Forelimb muscle (tissue), 1 donor: ENCODE results near the gene LAMP2. TPM values are rescaled to one million over a fixed set of nuclear protein-coding genes. Genes with fewer than 3 reads are reported as not detected.

ENCODE experiments used
- DNase-seq: peaks from one replicate; pipeline ENCODE4 v3.0.0-alpha.2; 2013; ENCODE audit warnings: low read depth
- polyA plus RNA-seq: library from polyadenylated mRNA; unstranded; fragments of 120-200 nt; gene quantifications from one replicate; pipeline ENCODE4 v1.2.1, GENCODE V29; 2013; ENCODE audit not compliant: insufficient read length

Gene LAMP2
- polyA plus RNA-seq, 1 donor = 131 TPM

DNA sequence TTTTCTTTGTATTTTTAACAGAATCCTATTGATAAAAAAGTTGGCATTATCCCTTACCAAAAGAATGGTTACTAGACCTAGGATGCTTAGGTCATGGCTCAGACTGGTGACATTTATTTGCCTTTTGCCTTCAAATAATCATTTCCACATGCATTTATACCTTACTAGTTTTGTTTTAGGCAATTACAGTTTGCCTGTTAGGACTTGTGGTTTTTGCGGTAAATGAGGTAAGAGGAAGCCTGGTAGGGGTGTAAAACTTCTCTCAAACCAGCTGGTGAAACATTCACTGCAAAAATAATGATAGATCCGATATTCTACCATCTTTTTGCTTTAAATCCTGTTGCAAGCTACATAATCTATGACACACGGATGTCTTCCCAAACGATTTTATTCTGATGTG lies 12.1 kb downstream of the LAMP2 start:
- no peak for DNase-seq

DNA sequence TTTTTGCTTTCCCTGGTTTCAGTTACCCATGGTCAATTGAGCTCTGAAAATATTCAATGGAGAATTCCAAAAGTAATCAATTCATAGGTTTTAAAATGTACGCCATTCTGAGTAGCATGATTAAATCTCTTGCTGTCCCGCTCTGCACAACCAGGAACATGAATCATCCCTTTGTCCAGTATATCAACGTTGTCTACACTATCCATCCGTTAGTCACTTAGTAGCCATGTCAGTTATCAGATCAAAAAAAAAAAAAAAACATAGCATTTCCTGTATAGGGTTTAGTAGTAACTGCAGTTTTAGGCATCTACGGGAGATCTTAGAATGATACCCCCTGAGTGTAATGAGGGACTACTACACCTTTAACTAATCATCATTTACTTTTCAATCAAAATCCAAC lies 15.1 kb downstream of the LAMP2 start:
- DNase-seq = no peak

DNA sequence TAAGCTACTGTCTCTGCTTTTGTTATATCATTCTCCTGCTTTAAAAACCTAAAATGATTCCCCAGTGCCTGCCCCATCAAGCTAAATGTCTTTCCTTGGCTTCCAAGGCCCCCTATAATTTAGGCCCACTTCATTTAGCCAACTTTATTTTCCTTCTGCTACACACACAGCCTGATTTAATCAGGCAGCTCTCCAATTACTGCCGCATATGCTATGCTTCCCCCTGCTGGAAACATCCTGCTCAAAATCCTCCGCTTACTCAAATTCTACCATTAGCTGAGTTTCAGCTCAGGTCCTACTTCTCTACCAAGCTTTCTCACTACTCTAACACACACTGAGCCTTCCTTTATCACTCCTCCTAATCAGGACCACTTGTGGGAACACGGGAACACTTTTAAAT lies 17.0 kb downstream of the LAMP2 start:
- DNase-seq = no peak

DNA sequence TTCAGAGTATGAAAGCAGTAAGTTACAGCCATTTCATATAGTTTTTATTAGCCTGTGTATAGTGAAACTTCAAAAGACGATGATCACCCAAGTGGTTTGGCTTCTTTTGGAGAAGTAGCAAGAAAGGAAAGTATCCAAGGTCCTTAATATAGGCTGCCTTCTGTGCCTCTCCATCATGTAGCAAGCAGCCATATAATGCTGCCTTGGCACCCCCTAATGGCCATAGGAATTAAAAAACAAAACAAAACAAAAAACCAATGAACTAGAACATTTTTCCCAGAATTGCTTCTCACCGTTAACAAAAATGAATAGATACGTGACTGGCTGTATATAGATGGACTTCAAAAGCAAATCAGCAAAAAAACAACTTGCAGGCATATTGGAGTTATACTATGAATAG lies 18.9 kb downstream of the LAMP2 start:
- no peak for DNase-seq

DNA sequence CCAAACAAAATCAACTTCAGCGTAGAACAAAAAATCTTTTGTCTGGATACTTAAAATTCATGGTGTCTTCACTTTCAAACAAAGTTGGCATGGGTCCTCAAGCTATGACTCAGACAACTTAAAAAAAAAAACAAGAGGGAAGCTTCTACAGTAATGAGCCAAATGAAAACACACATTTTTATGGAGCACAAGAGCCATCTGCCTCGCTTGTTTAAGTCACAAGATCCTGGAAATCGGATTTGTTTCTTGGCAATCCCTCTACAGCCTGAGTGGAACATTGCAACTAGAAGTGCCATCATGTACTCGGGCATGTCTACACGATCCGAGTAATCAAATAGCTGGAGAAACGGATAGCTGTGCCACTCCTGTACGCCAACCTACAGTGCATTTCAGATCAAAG lies 22.6 kb downstream of the LAMP2 start:
- no peak for DNase-seq

DNA sequence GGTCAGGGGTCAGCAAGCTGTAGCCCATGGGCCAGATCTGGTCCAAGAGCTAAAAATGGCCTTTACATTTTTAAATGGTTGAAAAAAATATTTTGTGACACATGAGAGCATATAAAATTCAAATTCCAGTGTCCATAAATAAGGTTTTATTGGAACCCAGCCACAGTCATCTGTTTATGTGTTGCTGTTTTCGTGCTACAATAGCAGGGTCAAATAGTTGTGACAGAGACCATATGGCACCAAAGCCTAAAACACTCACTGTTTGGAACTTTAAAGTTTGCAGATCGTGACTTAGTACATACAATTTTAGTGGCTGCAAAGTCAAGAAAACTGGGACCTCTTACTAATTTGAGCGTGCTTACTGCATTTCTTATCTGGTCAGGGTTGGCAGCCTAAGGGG lies 29.2 kb downstream of the LAMP2 start:
- DNase-seq = no peak

DNA sequence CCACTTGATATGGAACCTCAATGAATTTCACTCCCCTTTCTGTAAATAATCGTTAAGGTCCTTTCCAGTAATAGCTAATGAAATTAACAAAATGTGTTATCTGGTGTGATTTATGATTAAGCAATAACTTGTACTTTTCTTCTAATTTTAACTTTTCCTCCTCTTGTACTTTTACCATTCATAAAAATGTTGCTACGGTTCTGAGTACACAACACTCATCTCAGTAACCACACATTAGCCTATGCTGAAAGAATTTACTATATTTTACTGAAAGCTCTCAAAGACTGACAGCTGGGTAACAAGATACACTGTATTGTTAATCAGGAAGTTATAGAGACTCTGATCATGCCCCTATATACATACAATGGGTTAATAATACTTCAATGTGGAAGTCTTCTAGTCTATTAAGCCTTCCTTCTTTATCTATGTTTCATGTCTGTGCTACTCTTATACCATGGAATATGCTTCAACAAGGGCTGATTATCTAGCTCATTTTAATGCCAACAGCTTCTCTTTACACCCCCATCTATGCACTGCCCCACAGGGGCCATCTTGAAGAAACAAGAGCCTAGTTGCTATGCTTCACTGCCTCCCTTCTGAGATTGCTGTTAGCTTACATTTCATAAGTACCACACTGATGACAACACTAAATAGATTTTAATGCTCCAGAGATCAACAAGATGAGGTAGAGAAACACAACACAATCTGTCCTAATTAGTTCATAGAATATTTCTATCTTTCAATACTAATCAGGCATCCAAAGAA lies 39.1 kb downstream of the LAMP2 start:
- DNase-seq = no peak

DNA sequence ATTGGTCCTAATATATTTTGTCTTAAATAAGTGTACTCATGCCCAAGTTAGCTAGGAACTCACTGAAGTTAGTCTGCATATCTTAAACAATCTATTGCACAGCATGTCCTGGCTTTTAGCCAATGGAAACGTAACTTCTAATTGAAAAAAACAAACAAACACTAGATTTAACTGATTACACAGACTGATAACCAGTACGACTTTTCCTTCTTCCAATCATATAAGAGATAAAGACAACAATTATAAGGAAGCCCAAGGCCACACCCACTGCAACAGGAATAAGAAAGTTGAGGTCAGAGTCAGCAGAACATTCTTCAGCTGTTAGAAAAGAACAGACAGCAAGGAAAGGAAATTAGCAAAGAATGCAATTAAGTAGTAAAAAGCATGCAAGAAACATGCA lies 40.8 kb downstream of the LAMP2 start:
- DNase-seq = no peak

DNA sequence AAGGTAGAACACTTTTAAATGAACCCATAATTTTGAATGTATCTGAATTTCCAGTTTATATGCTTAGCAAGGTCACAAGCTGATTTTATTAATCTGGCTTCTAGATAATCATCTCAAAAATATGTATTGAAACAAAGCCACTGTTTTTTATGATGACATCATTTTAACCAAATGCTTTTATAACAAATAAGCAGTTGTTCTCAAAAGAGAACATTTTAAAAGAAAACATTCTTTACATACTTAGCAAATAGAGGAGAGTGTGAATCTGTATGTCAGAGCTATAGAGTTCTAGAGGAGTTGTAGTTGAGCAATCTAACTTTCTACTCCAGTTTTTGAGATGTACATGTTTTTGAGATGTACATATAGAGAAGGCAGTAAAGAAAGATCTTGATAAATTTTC lies 42.5 kb downstream of the LAMP2 start:
- no peak for DNase-seq

DNA sequence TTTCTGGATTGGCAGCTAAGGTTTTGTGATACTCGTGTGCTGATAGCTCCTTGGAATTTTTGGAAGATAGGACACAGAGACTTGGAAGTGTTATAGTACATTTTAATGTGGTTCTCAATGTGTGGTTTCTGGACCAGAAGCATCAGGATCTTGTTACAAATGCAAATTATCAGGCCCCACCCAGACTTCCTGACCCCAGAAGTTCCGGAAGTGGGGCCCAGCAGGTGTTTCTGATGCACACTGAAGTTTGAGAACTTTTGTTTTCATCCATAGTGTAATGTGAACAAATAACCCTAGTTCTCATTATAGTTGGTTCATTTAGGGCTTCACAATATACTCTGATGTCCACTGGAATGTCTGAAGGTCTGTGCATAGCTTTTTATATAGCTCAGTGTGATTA lies 49.6 kb downstream of the LAMP2 start:
- no peak for DNase-seq

DNA sequence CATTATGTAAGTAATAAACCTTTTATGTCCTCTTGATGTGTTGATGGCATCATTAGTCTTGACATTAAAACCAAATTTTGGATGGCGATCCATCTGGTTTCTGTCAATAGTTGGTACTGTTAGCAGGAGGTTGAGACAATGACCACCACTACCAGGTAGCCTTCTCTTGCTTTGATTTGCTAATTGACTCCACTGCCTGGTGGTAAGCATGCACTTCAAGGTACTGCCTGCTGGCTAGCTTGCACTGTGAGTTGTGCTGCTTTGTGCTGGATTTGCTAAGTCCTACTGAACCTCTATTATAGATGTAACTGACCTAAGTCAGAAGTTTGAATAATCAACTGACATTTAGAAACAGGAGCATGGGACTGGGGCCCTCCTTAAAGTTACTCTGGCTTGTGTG lies 60.9 kb downstream of the LAMP2 start:
- no peak for DNase-seq

DNA sequence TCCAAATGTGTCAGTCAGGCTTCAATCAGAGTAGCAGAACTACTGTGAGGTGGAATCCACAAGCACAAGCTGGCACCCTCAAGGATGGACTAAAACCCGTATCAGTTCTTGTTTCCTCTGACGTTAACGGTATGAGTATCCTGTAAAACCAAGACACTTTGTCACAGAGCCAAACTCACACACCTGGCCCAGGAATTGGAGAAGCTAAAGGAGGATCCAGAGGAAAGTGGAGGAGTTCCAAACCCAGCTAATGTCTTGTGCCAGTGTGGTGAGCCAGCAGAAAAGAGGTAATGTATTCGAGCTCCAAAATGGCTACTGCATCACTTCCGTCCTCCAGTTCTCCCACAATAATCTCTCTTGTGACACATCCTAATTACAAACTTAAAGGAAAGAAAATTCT lies 62.5 kb downstream of the LAMP2 start:
- no peak for DNase-seq

DNA sequence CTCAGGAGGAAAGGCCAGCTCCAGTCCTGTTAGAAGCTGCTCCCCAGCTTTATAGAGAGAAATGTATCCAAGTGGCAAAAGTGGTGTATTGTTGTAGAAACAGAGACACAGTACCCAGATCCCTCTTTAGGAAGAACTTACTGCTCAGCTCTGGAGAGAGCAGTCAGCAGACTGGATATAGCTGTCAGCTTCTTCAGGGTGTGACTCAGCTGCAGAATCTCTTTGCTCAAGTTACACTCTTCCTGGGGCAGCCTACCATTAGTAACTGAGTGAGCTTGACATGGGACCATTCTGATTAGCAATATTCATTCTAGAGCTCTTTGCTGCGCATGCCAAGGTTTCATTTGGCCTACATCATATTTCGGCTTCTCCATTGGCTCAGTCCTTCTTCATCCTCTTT lies 66.7 kb downstream of the LAMP2 start:
- no peak for DNase-seq

DNA sequence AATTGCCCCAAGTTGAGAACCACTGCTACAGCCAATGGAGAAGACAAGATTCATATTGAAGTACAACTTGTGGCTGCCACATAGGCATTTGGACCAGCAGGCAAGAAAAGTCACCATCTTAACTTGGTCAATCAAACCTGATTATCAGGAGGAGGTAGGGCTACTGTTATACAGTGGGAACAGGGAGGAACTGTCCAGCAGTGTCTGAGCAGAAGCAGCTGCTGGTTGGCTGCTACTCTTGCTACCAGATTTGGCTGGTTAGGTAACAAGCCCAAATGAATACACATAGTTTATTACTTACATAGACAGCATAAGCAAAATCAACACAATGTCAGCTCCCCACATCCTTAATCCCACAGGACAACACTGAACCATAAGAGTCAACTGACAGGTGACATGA lies 67.8 kb downstream of the LAMP2 start:
- DNase-seq = no peak

DNA sequence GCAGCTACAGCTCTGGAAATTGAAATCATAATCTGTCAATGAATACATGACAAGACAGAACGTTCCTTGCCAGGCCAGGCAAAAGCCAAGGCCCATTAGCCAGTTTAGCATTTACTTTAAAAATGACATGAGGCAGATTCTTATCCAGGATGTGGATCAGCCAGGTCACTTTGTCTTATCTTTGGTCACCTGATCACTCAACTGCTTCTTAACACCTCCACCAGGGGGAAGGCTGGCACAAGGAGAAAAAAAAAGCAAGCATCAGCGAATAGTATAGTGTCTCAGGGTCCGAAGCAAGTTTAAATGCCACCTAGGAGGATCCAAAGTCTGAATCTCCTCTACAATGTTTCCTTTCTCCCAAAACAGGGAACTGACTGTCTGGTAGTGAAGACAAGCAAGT lies 88.4 kb downstream of the LAMP2 start:
- no peak for DNase-seq

DNA sequence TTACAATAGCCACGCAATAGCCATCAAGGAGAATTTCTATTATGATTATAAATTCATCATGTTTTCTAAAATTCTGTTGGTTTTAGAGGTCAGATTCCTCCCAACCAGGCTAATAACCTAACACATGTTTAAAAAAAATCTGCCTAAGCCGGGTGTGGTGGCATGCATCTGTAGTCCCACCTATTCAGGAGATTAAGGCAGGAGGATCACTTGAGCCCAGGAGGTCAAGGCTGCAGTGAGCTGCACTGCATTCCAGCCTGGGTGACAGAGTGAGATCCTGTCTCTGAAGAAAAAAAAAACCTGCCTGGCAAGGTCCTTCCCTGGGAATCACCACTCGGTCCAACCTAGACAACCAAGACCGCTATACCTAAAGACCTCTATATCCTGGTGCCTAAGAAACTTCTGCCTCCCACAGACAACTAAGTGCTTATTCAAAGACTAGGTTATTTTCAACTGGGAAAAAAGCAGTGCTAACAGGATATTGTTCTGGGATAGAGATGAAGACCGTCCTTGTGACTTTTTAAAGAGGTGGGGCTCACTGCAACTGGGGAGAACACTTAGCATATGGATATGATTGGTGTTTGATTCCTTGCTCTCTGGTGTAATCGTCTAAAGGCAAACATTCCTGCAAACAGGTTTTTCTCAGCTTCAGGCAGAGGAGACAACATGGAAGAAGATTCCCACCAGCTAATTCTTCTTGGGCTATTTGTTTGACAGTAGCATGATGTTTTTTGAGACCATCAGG lies 89.0 kb downstream of the LAMP2 start:
- no peak for DNase-seq

DNA sequence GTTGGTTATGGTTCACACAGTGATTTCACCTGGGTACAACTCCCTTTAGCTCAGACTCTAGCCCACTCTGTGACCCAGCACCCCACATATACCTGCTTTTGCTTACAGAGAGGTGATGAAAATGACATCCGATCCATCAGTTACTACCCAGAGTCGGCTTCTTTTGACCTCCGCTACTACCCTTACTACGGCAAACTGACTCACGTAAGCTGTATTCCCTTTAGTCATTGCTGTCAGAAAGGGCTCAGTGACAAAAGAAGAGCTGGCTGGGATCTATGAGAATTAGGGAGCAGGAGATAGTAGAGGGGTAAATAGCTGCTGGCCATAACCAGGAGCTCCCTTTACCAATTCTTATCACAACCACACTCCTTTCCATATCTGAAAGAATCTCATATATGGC lies 90.5 kb downstream of the LAMP2 start:
- no peak for DNase-seq

Other genes with a start within 250 kb of the LAMP2 start
- gene ZBTB33, start 218.5 kb downstream of the LAMP2 start, polyA plus RNA-seq = 13.4 TPM
- gene TMEM255A, start 157.8 kb downstream of the LAMP2 start, polyA plus RNA-seq = 9.3 TPM
- gene ATP1B4, start 107.2 kb downstream of the LAMP2 start, polyA plus RNA-seq = 325 TPM
- gene CUL4B, start 91.7 kb upstream of the LAMP2 start, polyA plus RNA-seq = 25.6 TPM
- 36.6 TPM for gene MCTS1, start 134.8 kb upstream of the LAMP2 start, polyA plus RNA-seq
- gene C1GALT1C1, start 160.8 kb upstream of the LAMP2 start, polyA plus RNA-seq = 12.7 TPM